Measurements from ENCODE around the gene TMEM50B. TPM values are rescaled to one million over a fixed set of nuclear protein-coding genes. Genes with fewer than 3 reads are reported as not detected.

Gene TMEM50B
- polyA plus RNA-seq, 2 of the 4 experiments (the other 2 are of a cell fraction): 11.1 to 19.4 TPM

DNA sequence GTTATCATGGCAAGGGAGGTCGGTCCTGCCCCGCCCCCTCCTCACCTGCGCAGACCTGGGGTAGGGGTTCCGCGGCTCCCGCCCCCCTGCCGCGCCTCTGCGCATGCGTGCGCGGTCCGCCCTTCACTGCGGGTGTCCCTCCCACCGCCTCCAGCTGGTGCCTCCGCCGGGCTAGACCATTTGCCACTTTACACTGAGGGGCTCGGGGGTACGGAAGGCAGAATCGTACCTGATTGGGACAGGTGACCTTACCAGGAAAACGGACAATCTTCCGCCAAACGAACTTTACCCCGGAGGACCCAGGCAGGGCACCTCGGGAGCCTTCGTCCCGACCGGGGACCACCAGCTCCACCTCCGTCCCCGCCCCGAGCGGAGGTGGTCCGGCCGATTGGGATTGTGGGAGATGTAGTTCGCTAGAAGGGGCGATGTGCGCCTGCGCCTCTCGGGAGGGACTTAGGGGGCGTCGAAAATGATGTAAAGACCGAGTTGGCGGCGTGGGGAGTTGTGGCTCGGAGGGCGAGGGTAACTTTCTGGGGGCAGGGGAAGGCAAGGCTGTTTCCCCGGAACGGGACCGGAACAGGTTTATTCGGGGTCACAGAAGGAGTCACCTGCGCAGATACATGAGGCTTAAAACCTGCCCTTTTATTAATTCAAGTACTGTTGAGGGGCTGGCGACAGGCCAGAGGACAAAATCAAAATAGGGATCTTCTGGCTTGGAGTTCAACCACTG lies 11.8 kb upstream of the TMEM50B start, which contains the start of gene DNAJC28 (continued):
- TF ChIP-seq MAX (IDR thresholded peaks at IDR 0.05): 0 out of 2 replicates have a peak, but pooled peaks have one; percentile 34
- TF ChIP-seq CEBPB (IDR thresholded peaks at IDR 0.05): no peak
- no peak for TF ChIP-seq CHD4 (IDR thresholded peaks at IDR 0.05; ENCODE audit: borderline replicate concordance)
- no peak for TF ChIP-seq FOSL2 (IDR thresholded peaks at IDR 0.05)
- no peak for TF ChIP-seq FOSL2 (CRISPR knock-in tag; IDR thresholded peaks at IDR 0.05)
- no peak for TF ChIP-seq JUNB (IDR thresholded peaks at IDR 0.05)
- TF ChIP-seq RFX5 (IDR thresholded peaks at IDR 0.05): no peak
- TF ChIP-seq USF2 (IDR thresholded peaks at IDR 0.05): no peak
- no peak for TF ChIP-seq CBX2 (IDR thresholded peaks at IDR 0.05; ENCODE audit: borderline replicate concordance, low read depth)
- TF ChIP-seq E2F6 (IDR thresholded peaks at IDR 0.05; ENCODE audit: borderline replicate concordance, low read depth): peak; percentile 44
- no peak for TF ChIP-seq HOXB13 (CRISPR knock-in tag; IDR thresholded peaks at IDR 0.05; ENCODE audit: low read depth)
- TF ChIP-seq TP53 (CRISPR knock-in tag; IDR thresholded peaks at IDR 0.05): no peak
- TF ChIP-seq CHD2 (IDR thresholded peaks at IDR 0.05; ENCODE audit: low read length, partially characterized antibody): no peak
- no peak for TF ChIP-seq RAD21 (conservative IDR thresholded peaks at IDR 0.05 in 1 of 2, IDR thresholded peaks at IDR 0.05 in 1 of 2)
- no peak for TF ChIP-seq HEYL (CRISPR knock-in tag; IDR thresholded peaks at IDR 0.05)
- no peak for TF ChIP-seq BHLHE40 (IDR thresholded peaks at IDR 0.05; ENCODE audit: low read depth, low read length)
- TF ChIP-seq, protein P1, sequence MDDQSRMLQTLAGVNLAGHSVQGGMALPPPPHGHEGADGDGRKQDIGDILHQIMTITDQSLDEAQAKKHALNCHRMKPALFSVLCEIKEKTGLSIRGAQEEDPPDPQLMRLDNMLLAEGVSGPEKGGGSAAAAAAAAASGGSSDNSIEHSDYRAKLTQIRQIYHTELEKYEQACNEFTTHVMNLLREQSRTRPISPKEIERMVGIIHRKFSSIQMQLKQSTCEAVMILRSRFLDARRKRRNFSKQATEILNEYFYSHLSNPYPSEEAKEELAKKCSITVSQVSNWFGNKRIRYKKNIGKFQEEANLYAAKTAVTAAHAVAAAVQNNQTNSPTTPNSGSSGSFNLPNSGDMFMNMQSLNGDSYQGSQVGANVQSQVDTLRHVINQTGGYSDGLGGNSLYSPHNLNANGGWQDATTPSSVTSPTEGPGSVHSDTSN (IDR thresholded peaks at IDR 0.05): no peak
- TF ChIP-seq, protein P2, sequence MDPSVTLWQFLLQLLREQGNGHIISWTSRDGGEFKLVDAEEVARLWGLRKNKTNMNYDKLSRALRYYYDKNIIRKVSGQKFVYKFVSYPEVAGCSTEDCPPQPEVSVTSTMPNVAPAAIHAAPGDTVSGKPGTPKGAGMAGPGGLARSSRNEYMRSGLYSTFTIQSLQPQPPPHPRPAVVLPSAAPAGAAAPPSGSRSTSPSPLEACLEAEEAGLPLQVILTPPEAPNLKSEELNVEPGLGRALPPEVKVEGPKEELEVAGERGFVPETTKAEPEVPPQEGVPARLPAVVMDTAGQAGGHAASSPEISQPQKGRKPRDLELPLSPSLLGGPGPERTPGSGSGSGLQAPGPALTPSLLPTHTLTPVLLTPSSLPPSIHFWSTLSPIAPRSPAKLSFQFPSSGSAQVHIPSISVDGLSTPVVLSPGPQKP (IDR thresholded peaks at IDR 0.05; ENCODE audit: low read depth, low read length): no peak
- no peak for TF ChIP-seq KDM5A (IDR thresholded peaks at IDR 0.05)
- no peak for TF ChIP-seq CTCF (IDR thresholded peaks at IDR 0.05)
- no peak for TF ChIP-seq NPAS2 (CRISPR knock-in tag; IDR thresholded peaks at IDR 0.05; ENCODE audit: borderline replicate concordance)
- no peak for TF ChIP-seq ESRRA (IDR thresholded peaks at IDR 0.05; ENCODE audit: borderline replicate concordance, low read length)
- no peak for TF ChIP-seq EHF (CRISPR knock-in tag; IDR thresholded peaks at IDR 0.05)
- TF ChIP-seq RARB (CRISPR knock-in tag; IDR thresholded peaks at IDR 0.05): no peak

Data from A549 (cell line).